Ecto neural progenitor cell (in vitro differentiated cells): ENCODE measurements around the gene AGPAT1.
"Not testable (repeated sequence)": the region's sequence is repeated elsewhere in the genome, so short reads cannot be mapped to it uniquely, and the experiment has no call there.

Source experiments
- DNase-seq: peaks from one replicate; pipeline ENCODE4 v3.0.0-alpha.2; 2018; ENCODE audit warnings: low spot score

AGPAT1 gene, protein sequence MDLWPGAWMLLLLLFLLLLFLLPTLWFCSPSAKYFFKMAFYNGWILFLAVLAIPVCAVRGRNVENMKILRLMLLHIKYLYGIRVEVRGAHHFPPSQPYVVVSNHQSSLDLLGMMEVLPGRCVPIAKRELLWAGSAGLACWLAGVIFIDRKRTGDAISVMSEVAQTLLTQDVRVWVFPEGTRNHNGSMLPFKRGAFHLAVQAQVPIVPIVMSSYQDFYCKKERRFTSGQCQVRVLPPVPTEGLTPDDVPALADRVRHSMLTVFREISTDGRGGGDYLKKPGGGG

DNA sequence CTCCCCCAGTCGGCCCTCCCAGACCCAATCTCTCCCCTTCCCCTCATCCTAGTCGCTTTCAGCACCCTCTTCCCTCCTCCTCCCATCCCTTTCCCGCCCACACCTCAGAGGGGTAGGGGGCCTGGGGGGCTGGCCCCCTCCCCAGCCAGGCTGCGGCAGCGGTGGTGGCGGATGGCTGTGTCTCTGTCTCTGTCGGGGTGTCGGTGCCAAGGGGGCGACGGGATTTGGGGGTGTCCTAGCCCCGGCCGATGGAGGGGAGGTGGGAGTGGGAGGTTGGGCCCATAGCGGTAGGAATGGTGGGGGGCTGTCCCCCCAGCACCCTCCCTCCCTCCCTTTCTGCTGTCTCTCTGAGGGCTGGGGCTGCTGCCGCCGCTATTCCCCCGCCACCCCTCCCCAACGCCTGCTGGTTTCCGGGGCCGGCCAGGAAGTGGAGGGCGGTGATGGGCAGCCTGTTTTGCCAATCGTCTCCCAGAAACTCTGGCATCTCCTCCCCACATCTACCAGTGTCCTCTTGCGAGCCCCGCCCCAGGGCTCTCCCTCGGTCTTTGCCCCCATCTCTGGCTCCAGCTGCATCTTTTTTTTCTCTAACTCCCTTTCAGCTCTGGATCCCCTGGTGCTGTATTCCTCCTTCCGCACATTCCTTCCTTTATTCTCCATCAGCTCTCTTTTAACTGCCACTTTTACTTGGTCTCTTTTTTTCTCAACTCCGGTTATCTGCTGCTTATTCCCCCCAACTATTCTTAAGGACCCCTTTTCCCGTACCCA is at the start of gene AGPAT1:
AGPAT1 (minus strand) TSS at position 374 of the 765 bp plus-strand sequence. CDS start 4,588 bp downstream, outside the sequence.
- DNase-seq = peak; percentile 94

- no peak for DNase-seq
Measured at GRCh38 chr6:32224696-32225095, 48.8 kb upstream of the AGPAT1 start.

DNA sequence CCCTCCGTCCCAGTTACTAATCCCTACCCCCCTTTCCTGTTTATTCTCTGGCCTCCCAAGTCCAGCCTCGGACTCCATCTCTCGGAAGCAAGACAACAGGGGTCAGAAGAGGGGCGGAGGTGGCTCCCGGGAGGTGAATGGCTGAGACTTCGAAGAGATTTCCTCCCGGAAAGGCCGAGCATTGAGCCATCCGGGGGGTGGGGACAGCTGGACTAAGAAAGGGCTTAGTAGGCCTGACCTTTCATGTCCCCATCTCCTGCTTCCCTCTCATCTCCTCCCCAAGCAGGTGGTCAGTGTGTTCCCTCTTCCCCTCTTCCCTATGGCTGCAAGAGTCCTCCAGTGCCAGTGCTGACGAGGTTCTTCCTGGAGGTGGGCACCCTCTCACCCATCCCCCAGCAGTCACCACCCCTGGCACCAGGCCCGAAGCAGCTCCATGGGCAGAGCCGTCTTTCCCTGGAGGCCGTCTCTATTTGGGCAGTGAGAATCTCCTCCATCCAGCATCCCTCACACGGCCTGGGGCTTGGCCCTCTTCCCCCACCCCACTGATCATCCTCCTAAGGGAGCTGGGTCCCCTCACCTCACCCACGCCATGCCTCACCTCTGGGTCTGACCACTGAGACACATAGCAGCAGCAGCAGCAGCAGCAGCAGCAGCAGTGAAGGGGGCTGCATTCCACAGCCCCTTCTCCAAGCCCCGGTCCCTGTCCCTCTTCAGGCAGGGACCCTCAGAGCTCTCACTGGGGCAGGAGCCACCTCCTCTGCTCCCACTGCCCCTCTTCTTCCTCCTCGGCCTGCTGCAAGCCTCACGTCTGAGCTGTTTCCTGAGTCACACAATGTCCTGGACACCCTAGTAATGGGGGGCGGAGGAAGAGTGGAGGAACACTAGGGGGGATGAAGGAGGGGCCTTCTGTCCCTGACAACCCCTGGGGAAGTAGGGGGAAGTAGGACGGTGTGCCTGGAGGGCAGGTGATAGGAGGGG is 47.7 kb upstream of the AGPAT1 start, which contains the start of gene NOTCH4:
NOTCH4 (minus strand) TSS at position 810 of the 978 bp plus-strand sequence; CDS start at position 671, 139 bp downstream.
- no peak for DNase-seq

DNA sequence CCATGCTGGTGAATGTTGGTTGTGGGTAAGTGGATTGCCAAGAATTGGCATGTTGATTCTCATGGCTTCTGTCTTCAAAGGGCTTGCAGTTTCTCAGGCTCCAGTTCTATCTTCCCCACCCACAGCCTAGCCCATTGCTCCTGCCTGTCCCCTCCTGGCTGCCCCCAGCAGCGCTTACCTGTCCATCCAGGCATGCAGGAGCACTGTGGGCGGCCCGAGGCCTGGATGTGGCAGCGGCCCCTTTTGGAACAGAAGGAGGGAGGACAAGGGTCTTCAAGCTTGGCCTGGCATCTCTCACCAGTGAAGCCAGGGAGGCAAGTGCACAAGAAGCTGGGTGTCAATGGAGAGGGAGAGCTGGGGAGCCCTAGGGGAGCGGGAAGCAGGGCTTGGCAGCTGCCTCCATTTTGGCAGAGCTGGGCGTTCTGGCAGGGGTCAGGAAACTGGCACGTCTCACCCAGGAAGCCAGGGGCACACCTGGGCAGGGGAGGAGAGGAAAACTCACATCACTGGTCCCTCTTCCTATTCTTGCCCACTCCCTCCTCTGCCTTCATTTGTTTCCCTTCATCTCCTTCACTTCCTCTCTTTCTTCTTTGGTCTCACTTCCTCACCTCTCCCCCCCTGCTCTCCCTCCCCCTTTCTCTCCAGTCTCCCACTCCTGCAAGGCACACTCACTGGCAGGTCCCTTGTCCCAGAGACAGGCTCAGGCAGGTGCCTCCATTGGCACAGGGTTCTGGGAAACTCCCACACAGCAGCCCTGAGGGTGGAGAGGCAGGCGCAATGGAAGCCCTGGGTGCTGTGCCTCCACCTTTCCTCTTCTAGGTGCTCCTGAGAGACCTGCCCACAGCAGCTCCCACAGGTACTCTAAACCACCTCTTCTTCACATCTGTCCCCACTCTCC is 46.7 kb upstream of the AGPAT1 start:
- DNase-seq = no peak

GRCh38 chr6:32220021-32220420 is 44.1 kb upstream of the AGPAT1 start:
- DNase-seq = no peak

DNA sequence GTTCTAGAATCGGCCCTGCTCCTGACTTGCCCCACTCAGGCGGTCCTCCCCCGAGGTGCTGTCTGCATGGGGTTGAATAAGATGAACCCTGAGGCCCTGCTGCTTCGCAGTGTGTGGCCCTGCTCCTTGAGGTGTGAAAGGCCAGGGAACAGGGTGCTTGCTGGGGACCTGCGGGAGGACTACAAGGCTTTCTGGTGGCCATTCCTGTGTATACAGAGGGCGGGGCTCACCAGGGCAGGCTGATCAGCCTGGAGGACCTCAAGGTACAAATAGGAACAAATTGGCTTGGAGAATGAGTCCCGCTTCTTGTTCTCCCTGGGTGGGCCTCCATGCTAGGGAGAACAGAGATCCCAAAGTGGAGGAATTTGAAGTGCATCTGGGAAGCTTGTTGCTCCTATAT is 42.3 kb upstream of the AGPAT1 start:
- no peak for DNase-seq

GRCh38 chr6:32216998-32217397 is 41.1 kb upstream of the AGPAT1 start:
- DNase-seq = no peak

DNA sequence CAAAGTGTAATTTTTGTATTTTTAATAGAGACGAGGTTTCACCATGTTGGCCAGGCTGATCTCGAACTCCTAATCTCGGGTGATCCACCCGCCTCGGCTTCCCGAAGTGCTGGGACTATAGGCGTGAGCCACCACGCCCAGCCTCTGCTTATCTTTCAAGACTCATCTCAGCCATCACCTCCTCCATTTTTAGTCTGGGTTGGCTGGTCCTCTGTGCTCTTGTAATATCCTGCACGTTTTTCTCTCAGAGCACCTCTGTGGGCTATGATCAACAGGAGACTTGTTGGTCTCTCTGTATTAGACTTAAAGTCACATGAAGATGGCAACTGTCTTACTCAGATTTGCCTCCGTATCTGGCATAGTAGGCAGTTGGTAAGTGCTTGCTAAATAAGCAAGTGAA is 40.4 kb upstream of the AGPAT1 start:
- DNase-seq = no peak

GRCh38 chr6:32215617-32216016 is 39.7 kb upstream of the AGPAT1 start:
- DNase-seq = no peak

DNA sequence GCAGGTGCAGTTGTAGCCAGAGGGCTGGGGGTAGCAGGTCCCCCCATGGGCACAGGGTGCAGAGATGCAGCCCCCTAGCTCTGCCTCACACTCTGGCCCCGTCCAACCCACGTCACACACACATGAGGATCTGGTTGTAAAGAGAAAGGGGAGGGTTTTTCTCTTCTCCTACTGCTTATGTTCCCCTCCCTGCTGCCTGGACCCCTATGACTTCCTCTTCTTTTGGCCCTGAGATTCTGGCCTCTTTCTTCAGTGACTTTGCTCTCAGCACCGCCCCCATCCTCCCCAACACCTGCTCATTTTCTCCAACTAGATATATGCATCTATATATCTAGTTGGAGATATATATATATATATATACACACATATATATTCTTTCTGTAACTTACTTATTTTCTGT is 38.2 kb upstream of the AGPAT1 start:
- DNase-seq = no peak

- DNase-seq = no peak
Measured at GRCh38 chr6:32213649-32214048, 37.8 kb upstream of the AGPAT1 start.

DNA sequence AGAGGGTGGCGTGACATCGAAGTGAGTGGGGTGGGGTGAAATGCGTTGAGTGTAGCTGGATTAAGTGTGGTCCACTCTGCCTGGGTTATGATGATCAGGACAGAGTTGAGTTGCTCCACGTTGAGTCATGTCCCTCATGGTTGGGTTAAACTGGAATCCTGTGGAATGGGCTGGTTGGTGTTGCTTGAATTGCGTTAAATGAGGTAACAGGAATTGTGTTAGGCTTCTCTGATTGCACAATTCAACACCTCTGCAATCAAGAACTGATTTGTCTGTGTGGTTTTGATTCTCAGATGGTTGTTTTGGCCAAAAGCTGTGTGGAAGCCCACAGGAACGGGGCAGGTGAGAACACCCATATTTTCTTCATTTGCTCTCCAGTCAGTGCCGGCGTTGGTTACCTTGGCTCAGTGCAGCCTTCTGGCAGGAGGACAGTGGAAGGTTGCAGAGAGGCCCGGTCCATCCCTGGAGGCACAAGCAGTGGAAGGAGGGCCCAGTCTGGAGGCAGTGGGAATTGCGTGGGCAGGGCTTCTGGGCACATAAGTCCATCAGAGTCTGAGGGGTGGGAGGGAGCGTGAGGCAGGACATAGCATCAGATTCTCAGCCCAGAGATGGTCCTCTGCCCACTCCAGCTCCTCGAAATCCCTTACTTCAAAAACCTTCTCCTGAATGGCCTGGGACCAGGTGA is 36.3 kb upstream of the AGPAT1 start:
- no peak for DNase-seq

- DNase-seq = not testable (repeated sequence)
Measured at GRCh38 chr6:32211432-32211831, 35.5 kb upstream of the AGPAT1 start.

DNA sequence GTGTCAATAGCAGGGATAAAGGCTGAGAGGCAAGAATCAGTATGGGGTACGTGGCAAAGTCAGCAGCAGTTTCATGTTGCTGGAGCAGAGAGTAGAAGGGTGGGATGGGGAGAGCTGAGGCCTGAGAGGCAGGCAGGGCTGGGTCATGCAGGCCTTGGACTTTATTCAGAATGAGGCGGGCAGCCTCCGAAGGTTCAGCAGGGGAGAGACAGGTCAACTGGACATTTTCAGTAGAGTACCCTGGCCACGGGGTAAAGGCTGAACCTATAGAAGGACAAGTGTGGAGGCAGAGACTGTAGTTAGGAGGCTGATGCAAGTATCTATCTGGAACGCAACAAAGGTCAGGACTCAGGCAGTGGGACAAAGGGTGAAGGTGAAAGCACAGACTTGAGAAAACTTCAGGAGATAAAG is 34.3 kb upstream of the AGPAT1 start:
- DNase-seq = no peak

DNA sequence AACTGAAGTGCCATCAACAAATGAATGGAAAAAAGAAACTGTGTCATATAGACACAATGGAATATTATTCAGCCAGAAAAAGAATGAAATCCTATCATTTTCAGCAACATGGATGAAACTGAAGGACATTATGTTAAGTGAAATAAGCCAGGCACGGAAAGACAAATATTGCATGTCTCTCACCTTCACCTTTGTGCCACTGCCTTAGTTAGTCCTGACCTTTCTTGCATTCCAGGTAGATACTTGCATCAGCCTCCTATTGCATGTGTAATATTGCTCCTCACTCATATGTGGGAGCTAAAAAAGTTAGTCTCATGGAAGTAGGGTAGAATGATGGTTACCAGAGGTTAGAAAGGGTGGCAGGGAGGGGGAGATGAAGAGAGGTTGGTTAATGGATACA is 33.1 kb upstream of the AGPAT1 start:
- no peak for DNase-seq

DNA sequence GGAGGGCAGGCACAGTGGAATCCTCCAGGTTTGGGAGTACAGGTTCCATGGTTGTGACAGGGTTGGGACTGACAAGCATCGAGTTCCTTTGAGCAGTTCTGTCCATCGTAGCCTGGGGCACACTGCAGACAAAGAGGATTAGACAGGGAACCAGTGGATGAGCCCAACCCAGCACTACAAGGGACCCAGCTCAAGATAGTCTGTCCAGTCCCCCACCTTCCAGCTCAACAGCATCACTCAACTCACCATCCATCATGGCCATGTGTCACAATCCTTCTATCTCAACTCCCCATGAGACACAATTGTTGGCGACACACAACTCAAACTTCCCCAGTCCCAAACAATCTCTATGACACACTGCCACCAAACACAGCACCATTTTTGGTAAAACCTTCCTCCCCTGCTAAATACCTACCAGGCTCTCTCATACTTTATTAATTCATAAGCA is 28.4 kb upstream of the AGPAT1 start:
- no peak for DNase-seq

DNA sequence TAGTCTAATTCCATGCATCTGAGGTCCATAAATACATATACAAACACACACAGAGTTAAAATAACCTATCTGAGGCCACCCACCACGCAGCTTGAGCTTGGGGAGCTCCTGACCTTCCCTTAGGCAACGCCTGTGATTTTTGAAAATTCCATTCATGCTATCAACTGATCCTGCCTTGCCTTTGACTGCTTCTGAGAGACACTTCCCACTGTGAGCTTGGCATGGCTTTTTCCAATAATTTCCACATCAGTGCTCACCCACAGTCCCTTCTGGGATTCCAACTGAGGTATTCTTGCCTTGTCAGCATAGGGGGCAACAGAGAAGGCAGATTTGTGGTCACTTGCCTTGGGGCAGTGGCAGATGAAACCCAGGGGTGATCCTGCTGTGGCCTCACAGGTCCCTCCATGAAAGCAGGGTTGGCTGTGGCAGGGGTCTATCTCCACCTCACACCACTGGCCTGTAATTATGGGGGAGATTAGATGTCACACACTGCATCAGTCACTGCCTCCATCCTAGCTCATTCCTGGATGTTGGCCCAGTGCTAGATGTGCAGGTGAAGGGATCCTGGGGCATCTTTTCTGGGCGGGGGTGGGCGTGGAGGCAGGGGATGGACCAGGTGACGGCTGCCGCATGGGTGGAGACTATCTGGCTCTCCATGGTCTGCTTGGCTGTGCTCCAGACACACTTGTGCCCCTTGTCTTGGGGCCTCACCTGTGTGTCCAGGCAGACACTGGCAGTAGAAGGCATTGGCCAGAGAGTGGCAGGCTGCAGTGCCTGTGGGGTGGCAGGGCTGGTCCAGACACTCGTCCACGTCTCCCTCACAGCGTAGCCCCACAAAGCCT is 27.8 kb upstream of the AGPAT1 start:
- no peak for DNase-seq

GRCh38 chr6:32202186-32202585 is 26.3 kb upstream of the AGPAT1 start:
- DNase-seq = no peak

DNA sequence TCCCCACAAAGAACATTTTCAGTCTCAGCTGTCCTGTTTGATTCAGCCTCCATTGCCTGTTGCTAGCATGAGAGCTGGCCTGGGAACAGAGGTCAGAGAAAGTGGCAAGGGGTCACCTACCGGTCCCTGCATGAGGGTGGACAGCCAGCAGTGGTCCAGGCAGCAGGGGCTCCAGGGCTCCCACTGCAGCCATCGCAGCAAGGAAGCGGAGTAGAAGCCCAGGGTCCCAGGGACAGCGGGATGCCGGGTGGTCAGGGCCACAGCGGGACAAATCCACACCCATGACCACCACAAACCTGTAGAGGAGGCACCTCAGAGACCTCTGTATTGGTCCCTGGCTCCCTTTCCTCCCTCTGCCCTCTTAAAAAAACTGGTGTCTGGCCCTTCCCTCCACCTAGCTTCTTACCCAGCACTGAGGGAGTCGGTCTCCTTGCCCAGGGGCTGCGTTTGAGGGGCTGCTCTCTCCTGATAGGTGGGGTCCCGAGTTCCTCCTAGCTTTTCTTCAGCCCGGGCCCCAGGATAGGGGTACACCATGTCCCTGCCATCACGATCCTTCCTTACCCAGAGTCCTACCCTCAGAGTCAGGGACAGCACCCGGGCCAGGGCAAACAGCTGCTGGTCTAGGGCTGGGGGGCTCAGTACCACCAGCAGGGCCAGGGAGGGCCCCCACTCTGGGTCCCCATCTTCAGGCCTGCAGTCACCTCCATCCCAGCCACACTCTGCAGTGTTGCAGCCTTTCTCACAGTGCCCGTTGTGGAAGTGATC is 25.0 kb upstream of the AGPAT1 start:
- no peak for DNase-seq
